Neural progenitor cell (in vitro differentiated cells): Measurements from ENCODE around the gene SLC6A15. TPM values are rescaled to one million over a fixed set of nuclear protein-coding genes. Genes with fewer than 3 reads are reported as not detected.

Source experiments
- DNase-seq: peaks from one replicate; pipeline ENCODE4 v3.0.0-alpha.2; 2016; ENCODE audit warnings: low spot score
- H2AFZ ChIP-seq: fragments of 200-600 bp; sonication (generic); replicated peaks from 2 replicates; pipeline ENCODE4 v1.6.1; 2016; ENCODE audit warnings: antibody characterized with exemption
- H3F3A ChIP-seq: fragments of 200-600 bp; sonication (generic); 2 replicates; pipeline ENCODE4 v1.6.1; 2016; ENCODE audit warnings: antibody characterized with exemption, low read depth
- H3K27ac ChIP-seq: fragments of 200-600 bp; sonication (generic); 2 replicates; pipeline ENCODE4 v1.5.1; 2016; ENCODE audit warnings: mild to moderate bottlenecking
- H3K27me3 ChIP-seq: fragments of 200-600 bp; sonication (generic); 2 replicates; pipeline ENCODE4 v1.6.1; 2016; ENCODE audit warnings: mild to moderate bottlenecking, moderate library complexity
- H3K36me3 ChIP-seq: fragments of 200-600 bp; sonication (generic); 2 replicates; pipeline ENCODE4 v1.5.1; 2016
- H3K4me1 ChIP-seq: fragments of 200-600 bp; sonication (generic); 2 replicates; pipeline ENCODE4 v1.6.1; 2016; ENCODE audit warnings: mixed run types
- H3K4me2 ChIP-seq: fragments of 200-600 bp; sonication (generic); 2 replicates; pipeline ENCODE4 v1.6.1; 2016
- H3K4me3 ChIP-seq: fragments of 200-600 bp; sonication (generic); 2 replicates; pipeline ENCODE4 v1.5.1; 2016
- H3K79me2 ChIP-seq: fragments of 200-600 bp; sonication (generic); 2 replicates; pipeline ENCODE4 v1.6.1; 2016; ENCODE audit warnings: low read depth
- H3K9ac ChIP-seq: fragments of 200-600 bp; sonication (generic); 2 replicates; pipeline ENCODE4 v1.6.1; 2016
- H3K9me3 ChIP-seq: fragments of 200-600 bp; sonication (generic); 2 replicates; pipeline ENCODE4 v1.5.1; 2016; ENCODE audit warnings: low read depth
- H4K20me1 ChIP-seq: fragments of 200-600 bp; sonication (generic); 2 replicates; pipeline ENCODE4 v1.6.1; 2016; ENCODE audit warnings: low read depth
- H3K27ac Mint-ChIP-seq: 3 replicates; pipeline ENCODE4 v1.8.0; 2021; ENCODE audit warnings: mixed read lengths
- H3K27me3 Mint-ChIP-seq: 2 replicates; pipeline ENCODE4 v1.8.0; 2022; ENCODE audit warnings: low read depth, mild to moderate bottlenecking, inconsistent platforms, moderate library complexity, mixed read lengths; ENCODE audit not compliant: insufficient read depth
- H3K36me3 Mint-ChIP-seq: 3 replicates; pipeline ENCODE4 v1.8.0; 2021; ENCODE audit warnings: mixed read lengths
- H3K4me1 Mint-ChIP-seq: 3 replicates; pipeline ENCODE4 v1.8.0; 2021; ENCODE audit warnings: mixed read lengths
- H3K4me3 Mint-ChIP-seq: 3 replicates; pipeline ENCODE4 v1.8.0; 2021; ENCODE audit warnings: mild to moderate bottlenecking, moderate library complexity, mixed read lengths
- H3K9me3 Mint-ChIP-seq: 3 replicates; pipeline ENCODE4 v1.8.0; 2020; ENCODE audit warnings: mixed read lengths
- EZH2 ChIP-seq: fragments of 200-600 bp; sonication (generic); IDR thresholded peaks from 2 replicates; pipeline ENCODE4 v1.6.1; 2017; ENCODE audit warnings: antibody characterized with exemption, mild to moderate bottlenecking, moderate library complexity
- EZH2phosphoT487 ChIP-seq: fragments of 200-600 bp; sonication (generic); IDR thresholded peaks from 2 replicates; pipeline ENCODE4 v1.6.1; 2017; ENCODE audit warnings: antibody characterized with exemption
- total RNA-seq: library from RNA; depleted of rRNA; stranded (reverse); fragments of >200 nt; gene quantifications from 2 replicates; pipeline ENCODE4 v1.2.3, GENCODE V29; 2015; ENCODE audit warnings: low replicate concordance
- TF ChIP-seq, protein P1 (sequence below): fragments of 200-600 bp; sonication (generic); IDR thresholded peaks from 2 replicates; pipeline ENCODE4 v1.5.1; 2017; ENCODE audit warnings: antibody characterized with exemption, mild to moderate bottlenecking

Gene SLC6A15
- total RNA-seq, 1 donor from 2014 or later: 25.4 TPM

DNA sequence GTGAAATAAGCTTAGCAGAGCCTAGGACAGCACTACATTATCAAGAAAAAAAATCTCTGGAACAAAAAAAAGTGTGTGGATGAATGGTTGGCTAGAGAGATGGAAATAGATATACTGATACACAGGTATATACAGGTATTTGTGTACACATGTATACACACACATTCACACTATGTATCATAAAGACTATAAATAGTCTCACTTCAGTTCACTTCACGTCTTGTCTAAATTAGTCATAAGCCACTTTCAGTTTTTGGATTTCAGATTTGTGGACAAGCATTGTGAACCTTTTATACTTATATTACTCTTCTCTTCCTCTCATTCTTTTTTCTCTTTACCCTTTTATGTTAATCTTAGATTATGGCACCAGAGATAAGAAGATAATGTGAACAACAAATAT is 41.8 kb upstream of the SLC6A15 start:
- Histone ChIP-seq H3K27ac (no peak overlapping the region), H4K20me1 (no peaks in the 10 kb centered on the region), H3K79me2 (no peaks in the 10 kb centered on the region), H2AFZ (no peak overlapping the region), H3K4me2 (no peak overlapping the region), H3F3A (no peaks in the 10 kb centered on the region), H3K9me3 (no peaks in the 10 kb centered on the region), H3K36me3 (no peaks in the 10 kb centered on the region), H3K4me3 (no peak overlapping the region), H3K27me3 (no peaks in the 10 kb centered on the region), H3K4me1 (no peaks in the 10 kb centered on the region), H3K9ac (no peak overlapping the region)
- H3K4me1 Mint-ChIP-seq: no peaks in the 10 kb centered on the region
- TF ChIP-seq EZH2 (no peak), EZH2phosphoT487 (no peak)
- TF ChIP-seq, protein P1, sequence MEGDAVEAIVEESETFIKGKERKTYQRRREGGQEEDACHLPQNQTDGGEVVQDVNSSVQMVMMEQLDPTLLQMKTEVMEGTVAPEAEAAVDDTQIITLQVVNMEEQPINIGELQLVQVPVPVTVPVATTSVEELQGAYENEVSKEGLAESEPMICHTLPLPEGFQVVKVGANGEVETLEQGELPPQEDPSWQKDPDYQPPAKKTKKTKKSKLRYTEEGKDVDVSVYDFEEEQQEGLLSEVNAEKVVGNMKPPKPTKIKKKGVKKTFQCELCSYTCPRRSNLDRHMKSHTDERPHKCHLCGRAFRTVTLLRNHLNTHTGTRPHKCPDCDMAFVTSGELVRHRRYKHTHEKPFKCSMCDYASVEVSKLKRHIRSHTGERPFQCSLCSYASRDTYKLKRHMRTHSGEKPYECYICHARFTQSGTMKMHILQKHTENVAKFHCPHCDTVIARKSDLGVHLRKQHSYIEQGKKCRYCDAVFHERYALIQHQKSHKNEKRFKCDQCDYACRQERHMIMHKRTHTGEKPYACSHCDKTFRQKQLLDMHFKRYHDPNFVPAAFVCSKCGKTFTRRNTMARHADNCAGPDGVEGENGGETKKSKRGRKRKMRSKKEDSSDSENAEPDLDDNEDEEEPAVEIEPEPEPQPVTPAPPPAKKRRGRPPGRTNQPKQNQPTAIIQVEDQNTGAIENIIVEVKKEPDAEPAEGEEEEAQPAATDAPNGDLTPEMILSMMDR: no peak
- H3K9me3 Mint-ChIP-seq: no peaks in the 10 kb centered on the region
- H3K4me3 Mint-ChIP-seq: no peak overlapping the region
- DNase-seq: no peak
- H3K27me3 Mint-ChIP-seq: no peaks in the 10 kb centered on the region
- no peak overlapping the region for H3K27ac Mint-ChIP-seq
- no peaks in the 10 kb centered on the region for H3K36me3 Mint-ChIP-seq

DNA sequence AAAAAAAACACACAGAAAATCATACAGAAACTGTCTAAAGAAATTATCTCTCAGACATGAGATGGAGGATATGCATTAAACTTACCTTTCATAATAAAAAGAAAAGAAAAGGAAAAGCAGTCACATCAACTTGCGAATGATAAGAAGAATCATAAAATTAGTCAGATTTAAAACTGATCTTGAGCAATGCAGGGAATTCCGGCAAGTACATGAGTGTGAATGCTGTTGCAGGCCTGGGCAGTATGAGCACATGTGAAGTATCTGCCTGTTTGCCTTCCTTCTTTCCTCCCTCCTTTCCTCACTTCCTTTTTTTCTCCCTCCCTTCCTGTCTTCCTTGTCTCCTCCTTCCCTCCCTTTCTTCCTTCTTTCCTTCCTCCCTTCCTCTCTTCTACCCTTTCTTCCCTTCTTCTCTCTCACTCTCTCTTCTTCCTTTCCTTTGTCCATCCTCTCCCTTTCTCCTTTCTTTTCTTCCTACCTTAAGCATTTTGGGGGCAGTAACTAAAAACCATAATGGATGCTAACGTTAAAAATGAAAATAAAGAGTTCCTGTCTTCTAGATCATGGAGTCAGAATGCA is 38.5 kb upstream of the SLC6A15 start:
- H3K36me3 Mint-ChIP-seq: no peaks in the 10 kb centered on the region
- no peak overlapping the region for H3K27ac Mint-ChIP-seq
- Histone ChIP-seq H3K79me2 (no peaks in the 10 kb centered on the region), H2AFZ (peak overlapping the region; percentile 53), H3F3A (no peaks in the 10 kb centered on the region), H3K27me3 (no peaks in the 10 kb centered on the region), H3K4me3 (no peak overlapping the region), H3K9me3 (no peaks in the 10 kb centered on the region), H3K4me1 (no peaks in the 10 kb centered on the region), H3K27ac (no peak overlapping the region), H3K9ac (no peak overlapping the region), H3K36me3 (no peaks in the 10 kb centered on the region), H4K20me1 (no peaks in the 10 kb centered on the region), H3K4me2 (no peak overlapping the region)
- H3K27me3 Mint-ChIP-seq: no peaks in the 10 kb centered on the region
- TF ChIP-seq EZH2 (no peak), EZH2phosphoT487 (no peak)
- TF ChIP-seq, protein P1: no peak
- no peaks in the 10 kb centered on the region for H3K4me1 Mint-ChIP-seq
- no peak overlapping the region for H3K4me3 Mint-ChIP-seq
- DNase-seq: no peak
- H3K9me3 Mint-ChIP-seq: no peaks in the 10 kb centered on the region

DNA sequence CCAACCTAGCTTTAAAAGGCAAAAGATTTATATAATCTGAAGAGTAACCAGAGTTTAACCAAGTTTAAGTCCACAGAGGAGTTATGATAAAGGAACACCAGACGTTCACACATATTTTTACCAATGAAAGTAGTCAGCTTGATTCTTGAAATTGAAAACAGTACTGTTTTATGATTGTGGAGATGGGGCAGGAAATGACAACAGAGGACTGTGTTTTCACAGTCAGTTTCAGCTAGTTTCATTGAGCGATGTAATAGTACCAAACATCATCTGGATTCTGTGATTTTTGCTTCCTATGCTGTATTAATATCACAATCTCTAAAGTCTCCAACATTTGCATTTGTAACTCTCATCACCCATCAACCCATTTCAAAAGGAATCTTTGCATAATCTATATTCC is 34.2 kb upstream of the SLC6A15 start:
- Mint-ChIP-seq H3K27me3 (no peaks in the 10 kb centered on the region), H3K36me3 (no peaks in the 10 kb centered on the region), H3K9me3 (no peaks in the 10 kb centered on the region), H3K4me3 (no peak overlapping the region), H3K27ac (no peak overlapping the region), H3K4me1 (no peaks in the 10 kb centered on the region)
- Histone ChIP-seq H3K4me3 (no peak overlapping the region), H3K9me3 (no peaks in the 10 kb centered on the region), H3K36me3 (no peaks in the 10 kb centered on the region), H3K27me3 (no peaks in the 10 kb centered on the region), H3K4me1 (no peaks in the 10 kb centered on the region), H3K9ac (no peak overlapping the region), H3K27ac (no peak overlapping the region), H3K79me2 (no peaks in the 10 kb centered on the region), H3F3A (no peaks in the 10 kb centered on the region), H2AFZ (no peak overlapping the region), H4K20me1 (no peaks in the 10 kb centered on the region), H3K4me2 (no peak overlapping the region)
- no peak for DNase-seq
- TF ChIP-seq, protein P1: no peak
- TF ChIP-seq EZH2 (no peak), EZH2phosphoT487 (no peak)
